Neuronal stem cell (in vitro differentiated cells): Measurements from ENCODE around the gene CERS5.

Experiments
- DNase-seq: peaks from one replicate; pipeline ENCODE4 v3.0.0-alpha.2; 2013; ENCODE audit warnings: low spot score
- H2AFZ ChIP-seq: one replicate; pipeline ENCODE4 v1.6.1; 2013; ENCODE audit warnings: mild to moderate bottlenecking, low read length, inconsistent platforms
- H2AK5ac ChIP-seq: 2 replicates; pipeline ENCODE4 v1.6.1; 2013; ENCODE audit warnings: low read depth, mild to moderate bottlenecking, inconsistent platforms, low read length, moderate library complexity, mixed read lengths
- H2BK120ac ChIP-seq: 2 replicates; pipeline ENCODE4 v1.6.1; 2013; ENCODE audit warnings: low read depth, mild to moderate bottlenecking, inconsistent platforms, low read length, moderate library complexity, mixed read lengths
- H2BK12ac ChIP-seq: one replicate; pipeline ENCODE4 v1.6.1; 2013; ENCODE audit warnings: low read length, inconsistent platforms
- H2BK15ac ChIP-seq: 2 replicates; pipeline ENCODE4 v1.6.1; 2013; ENCODE audit warnings: mild to moderate bottlenecking, low read length, inconsistent platforms, mixed read lengths
- H2BK5ac ChIP-seq: one replicate; pipeline ENCODE4 v1.6.1; 2013; ENCODE audit warnings: inconsistent platforms, mild to moderate bottlenecking, low read length, moderate library complexity
- H3K14ac ChIP-seq: one replicate; pipeline ENCODE4 v1.6.1; 2013; ENCODE audit warnings: low read length, inconsistent platforms
- H3K18ac ChIP-seq: 2 replicates; pipeline ENCODE4 v1.6.1; 2013; ENCODE audit warnings: low read length, inconsistent platforms
- H3K23ac ChIP-seq: 2 replicates; pipeline ENCODE4 v1.6.1; 2013; ENCODE audit warnings: low read depth, mild to moderate bottlenecking, mixed read lengths, low read length, inconsistent platforms; ENCODE audit not compliant: poor library complexity
- H3K27ac ChIP-seq: replicated peaks from 3 replicates; pipeline ENCODE4 v1.5.1; 2013; ENCODE audit warnings: low read length, inconsistent platforms
- H3K27me3 ChIP-seq, 3 experiments: 2 replicates each; pipeline ENCODE4 v1.6.1; 2013; ENCODE audit warnings: low read length in 3 of 3, mild to moderate bottlenecking in 2 of 3, inconsistent platforms in 1 of 3, low read depth in 1 of 3, mixed read lengths in 1 of 3, moderate library complexity in 1 of 3; ENCODE audit not compliant: control insufficient read depth in 3 of 3, insufficient read depth in 3 of 3
- H3K36me3 ChIP-seq, 2 donors: replicated peaks in 1 of 2; 2 replicates each; pipeline ENCODE4 v1.6.1; 2013; ENCODE audit warnings: low read length in 2 of 2; ENCODE audit not compliant: control insufficient read depth in 2 of 2, insufficient read depth in 2 of 2
- H3K4ac ChIP-seq: 2 replicates; pipeline ENCODE4 v1.6.1; 2013; ENCODE audit warnings: inconsistent platforms, mild to moderate bottlenecking, low read length, moderate library complexity
- H3K4me1 ChIP-seq, 2 donors: 1 replicate in 1 of 2; 2 replicates in 1 of 2; pipeline ENCODE4 v1.6.1; 2013; ENCODE audit warnings: low read length in 2 of 2, low read depth in 1 of 2; ENCODE audit not compliant: control insufficient read depth in 2 of 2, insufficient read depth in 1 of 2
- H3K4me2 ChIP-seq: one replicate; pipeline ENCODE4 v1.6.1; 2013; ENCODE audit warnings: mild to moderate bottlenecking, low read length, inconsistent platforms; ENCODE audit not compliant: insufficient read depth, poor library complexity, severe bottlenecking
- H3K4me3 ChIP-seq, 2 donors: 2 replicates each; pipeline ENCODE4 v1.5.1; 2013; ENCODE audit warnings: low read length in 2 of 2, mild to moderate bottlenecking in 2 of 2, inconsistent platforms in 1 of 2, moderate library complexity in 1 of 2
- H3K79me1 ChIP-seq: one replicate; pipeline ENCODE4 v1.6.1; 2013; ENCODE audit warnings: low read depth, mild to moderate bottlenecking, inconsistent platforms, low read length, moderate library complexity
- H3K9ac ChIP-seq: one replicate; pipeline ENCODE4 v1.6.1; 2013; ENCODE audit warnings: mild to moderate bottlenecking, low read depth, low read length, inconsistent platforms; ENCODE audit not compliant: poor library complexity
- H3K9me3 ChIP-seq, 2 donors: replicated peaks in 1 of 2; 2 replicates each; pipeline versions ENCODE3 to v1.6.1; 2013; ENCODE audit warnings: low read length in 2 of 2, mild to moderate bottlenecking in 2 of 2, inconsistent platforms in 1 of 2, low read depth in 1 of 2, mixed read lengths in 1 of 2, moderate library complexity in 1 of 2; ENCODE audit not compliant: control insufficient read depth in 2 of 2, insufficient read depth in 1 of 2
- H4K8ac ChIP-seq: one replicate; pipeline ENCODE4 v1.6.1; 2013; ENCODE audit warnings: low read depth, mild to moderate bottlenecking, inconsistent platforms, low read length, moderate library complexity
- H4K91ac ChIP-seq: one replicate; pipeline ENCODE4 v1.6.1; 2013; ENCODE audit warnings: low read length, low read depth, mild to moderate bottlenecking, inconsistent platforms; ENCODE audit not compliant: poor library complexity
- WGBS, 2 donors: extraction: QIAGEN DNeasy Blood & Tissue Kit; methylation state at CpG; one replicate each; pipeline ENCODE4 v1.1.7; 2013; ENCODE audit warnings: missing lambda C conversion rate in 2 of 2, mixed read lengths in 1 of 2; ENCODE audit not compliant: insufficient read length in 2 of 2, insufficient replicate concordance in 1 of 2; ENCODE audit errors: extremely low coverage in 2 of 2; 5-methylcytosine and 5-hydroxymethylcytosine counted together

Gene CERS5

DNA sequence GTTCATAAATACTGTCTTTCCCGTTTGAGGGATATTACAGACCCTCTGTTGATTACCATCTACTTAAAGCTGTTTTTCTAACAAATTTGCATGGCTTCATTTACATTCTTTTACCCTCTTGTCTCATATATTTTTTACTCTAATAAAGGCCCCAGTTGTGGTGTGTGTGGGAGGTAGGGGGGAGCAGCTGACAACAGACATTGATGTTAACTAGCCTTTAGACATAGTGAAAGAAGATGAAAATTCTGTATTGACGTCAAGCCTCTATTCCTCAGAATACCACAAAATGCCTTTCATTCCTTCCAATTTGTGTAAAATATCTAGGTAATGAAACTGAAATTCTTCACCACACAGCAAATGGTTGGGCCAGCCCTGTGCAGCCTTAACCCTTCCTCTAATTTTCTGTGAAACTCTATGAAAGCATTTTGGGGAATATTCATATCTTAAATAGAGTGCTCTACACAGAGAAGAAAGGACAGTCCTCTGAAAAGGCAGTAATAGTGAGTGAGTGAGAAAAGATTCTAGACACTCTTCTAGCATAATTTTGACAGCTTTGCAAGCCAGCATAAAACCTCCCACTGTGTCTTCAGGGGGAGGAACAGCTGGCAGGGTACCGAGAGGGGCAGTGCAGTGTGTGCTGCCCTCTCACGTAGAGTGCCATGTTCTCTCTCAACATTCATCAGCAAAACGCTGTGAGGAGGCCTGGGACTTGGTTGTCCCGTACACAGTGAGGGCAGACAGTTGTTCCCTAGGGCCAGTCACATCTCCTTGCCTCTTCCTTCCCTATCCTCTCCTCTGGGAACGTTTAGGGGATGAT is 20.1 kb upstream of the CERS5 start:
- H4K8ac ChIP-seq, result no peak overlapping the region
- no peak overlapping the region for H3K27ac ChIP-seq

DNA sequence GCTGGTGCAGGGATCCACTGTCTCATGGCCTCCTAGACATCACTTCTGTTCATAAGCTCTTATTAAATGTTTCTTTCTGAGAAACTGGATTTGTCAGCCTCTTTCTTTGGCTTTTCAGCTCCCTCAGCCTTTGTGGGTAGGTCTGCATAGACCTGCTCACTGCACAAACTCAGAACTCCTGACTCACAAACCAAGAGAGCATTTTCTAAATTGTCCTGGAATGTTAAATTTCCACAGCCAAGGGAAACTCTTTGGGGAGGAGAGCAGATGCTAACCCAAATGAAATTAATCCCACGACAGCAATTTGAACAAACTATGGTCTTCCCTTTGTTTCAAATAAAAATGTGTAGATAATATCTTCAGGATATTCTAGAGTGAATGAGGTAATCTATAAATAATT is 19.5 kb upstream of the CERS5 start:
- Histone ChIP-seq H3K9me3 (no peaks in the 10 kb centered on the region), H3K27ac (no peak overlapping the region), H4K8ac (no peak overlapping the region), H3K23ac (no peak overlapping the region), H3K18ac (no peak overlapping the region), H3K4me1 (no peaks in the 10 kb centered on the region), H3K14ac (no peak overlapping the region), H2AK5ac (no peak overlapping the region), H3K4me3 (no peak overlapping the region), H3K79me1 (no peaks in the 10 kb centered on the region), H2BK15ac (no peak overlapping the region), H3K4ac (no peak overlapping the region), H3K36me3 (peaks cover 1 to 35% of the 10 kb centered on the region in 2 donors), H4K91ac (no peak overlapping the region), H3K9ac (no peak overlapping the region), H2BK5ac (no peak overlapping the region), H2AFZ (no peak overlapping the region), H2BK12ac (no peak overlapping the region), H3K27me3 (no peaks in the 10 kb centered on the region), H3K4me2 (no peak overlapping the region), H2BK120ac (no peak overlapping the region)
- WGBS, 2 donors, result no CpG with 5 or more reads among the region's 1 CpG
- DNase-seq, result no peak

More for the DNA sequence above, 20.1 kb upstream of the CERS5 start:
- Histone ChIP-seq H3K18ac (no peak overlapping the region), H3K4me1 (no peaks in the 10 kb centered on the region), H3K27me3 (no peaks in the 10 kb centered on the region), H3K9me3 (no peaks in the 10 kb centered on the region), H3K4me3 (no peak overlapping the region), H3K23ac (no peak overlapping the region), H3K14ac (no peak overlapping the region), H2AK5ac (no peak overlapping the region), H3K36me3 (peaks cover 2 to 34% of the 10 kb centered on the region in 2 donors), H2AFZ (no peak overlapping the region), H2BK15ac (no peak overlapping the region), H2BK12ac (no peak overlapping the region), H3K4ac (no peak overlapping the region), H2BK5ac (no peak overlapping the region), H3K79me1 (no peaks in the 10 kb centered on the region), H3K9ac (no peak overlapping the region), H3K4me2 (no peak overlapping the region), H4K91ac (no peak overlapping the region), H2BK120ac (no peak overlapping the region)
- no peak for DNase-seq
- WGBS, 2 donors, result no CpG with 5 or more reads among the region's 7 CpGs

DNA sequence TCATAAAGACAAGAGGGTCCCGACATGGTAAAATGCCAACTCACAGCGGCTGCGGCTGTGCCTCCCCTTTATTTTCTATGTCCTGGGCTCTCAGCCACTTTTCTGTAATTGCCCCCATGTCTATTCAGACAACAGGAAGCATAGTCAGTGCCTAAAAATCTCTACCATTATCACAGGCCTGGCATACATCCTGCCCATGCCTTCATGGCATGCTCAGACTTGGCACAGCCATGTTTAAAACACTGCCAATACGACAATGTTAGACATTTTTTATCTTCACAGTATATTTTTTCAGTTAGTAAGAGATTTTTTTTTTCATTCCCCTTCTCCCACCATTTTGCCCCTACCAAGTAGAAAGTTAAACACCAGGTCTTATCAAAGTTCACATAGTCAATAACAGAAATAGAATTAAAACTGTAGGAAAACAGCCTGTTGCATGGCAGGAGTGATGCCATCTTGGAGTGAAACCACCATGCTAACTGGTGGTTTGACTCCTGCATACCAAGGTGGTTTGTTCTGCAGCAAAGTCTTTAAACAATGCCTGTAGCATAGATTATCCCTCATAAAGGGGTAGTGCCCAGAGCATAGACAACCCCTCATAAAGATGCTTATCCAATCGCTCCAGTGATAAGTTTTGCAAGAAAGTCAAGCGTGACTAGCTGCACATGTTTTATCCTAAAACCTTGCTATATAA is 18.9 kb upstream of the CERS5 start:
- H3K27ac ChIP-seq, result no peak overlapping the region
- no peak overlapping the region for H2BK120ac ChIP-seq
- no peak for DNase-seq
- no peak overlapping the region for H2BK5ac ChIP-seq
- H3K9me3 ChIP-seq, result no peaks in the 10 kb centered on the region
- no CpG with 5 or more reads among the region's 6 CpGs for WGBS, 2 donors
- H3K4me2 ChIP-seq, result no peak overlapping the region
- no peak overlapping the region for H2BK15ac ChIP-seq
- no peak overlapping the region for H3K4me3 ChIP-seq
- H3K9ac ChIP-seq, result no peak overlapping the region
- H2AFZ ChIP-seq, result no peak overlapping the region
- no peaks in the 10 kb centered on the region for H3K27me3 ChIP-seq
- no peak overlapping the region for H3K18ac ChIP-seq
- no peak overlapping the region for H2AK5ac ChIP-seq
- no peak overlapping the region for H4K91ac ChIP-seq
- no peaks in the 10 kb centered on the region for H3K4me1 ChIP-seq
- no peak overlapping the region for H3K4ac ChIP-seq
- H3K14ac ChIP-seq, result no peak overlapping the region
- no peak overlapping the region for H4K8ac ChIP-seq
- H3K36me3 ChIP-seq, result peaks cover 2 to 38% of the 10 kb centered on the region in 2 donors
- H2BK12ac ChIP-seq, result no peak overlapping the region
- H3K23ac ChIP-seq, result no peak overlapping the region
- H3K79me1 ChIP-seq, result no peaks in the 10 kb centered on the region

DNA sequence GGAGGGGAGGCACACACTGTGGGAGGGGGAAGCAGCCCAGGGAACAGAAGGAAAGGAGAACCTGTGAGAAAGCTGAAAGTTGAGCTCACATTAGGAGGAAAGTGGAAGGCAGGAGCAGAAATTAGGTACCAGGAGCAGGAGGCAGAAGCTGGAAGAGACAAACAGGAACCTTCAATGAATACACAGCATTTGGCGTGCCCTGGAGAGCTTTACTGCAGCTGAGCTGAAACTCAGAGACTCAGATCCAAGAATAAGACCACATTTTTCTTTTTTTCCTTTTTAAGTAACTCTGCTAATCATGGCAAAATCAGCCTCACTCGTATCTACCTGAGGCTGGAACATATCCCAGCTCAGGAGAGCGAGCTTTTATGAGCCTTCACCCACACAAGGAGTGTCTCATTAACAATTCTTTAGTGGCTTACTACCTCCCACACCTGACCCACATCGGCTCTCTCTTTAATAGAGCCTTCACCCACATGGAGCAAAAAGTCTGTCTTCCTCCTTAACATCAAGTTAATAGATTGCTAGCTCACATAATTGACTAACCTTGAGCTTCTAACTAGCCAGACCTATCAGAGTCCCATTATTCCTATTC is 18.2 kb upstream of the CERS5 start:
- no peak overlapping the region for H3K14ac ChIP-seq
- no peak overlapping the region for H4K91ac ChIP-seq
- H3K9ac ChIP-seq, result no peak overlapping the region
- H3K36me3 ChIP-seq, result peaks cover 2 to 36% of the 10 kb centered on the region in 2 donors
- H3K4me2 ChIP-seq, result no peak overlapping the region
- H2AK5ac ChIP-seq, result no peak overlapping the region
- DNase-seq, result no peak
- no peaks in the 10 kb centered on the region for H3K4me1 ChIP-seq
- no peak overlapping the region for H2AFZ ChIP-seq
- no peak overlapping the region for H3K18ac ChIP-seq
- H3K4ac ChIP-seq, result no peak overlapping the region
- no peaks in the 10 kb centered on the region for H3K27me3 ChIP-seq
- H2BK5ac ChIP-seq, result no peak overlapping the region
- no CpG with 5 or more reads among the region's 4 CpGs for WGBS, 2 donors
- no peak overlapping the region for H3K27ac ChIP-seq
- H3K23ac ChIP-seq, result no peak overlapping the region
- no peak overlapping the region for H2BK120ac ChIP-seq
- H3K79me1 ChIP-seq, result no peaks in the 10 kb centered on the region
- H2BK15ac ChIP-seq, result no peak overlapping the region
- no peak overlapping the region for H3K4me3 ChIP-seq
- no peaks in the 10 kb centered on the region for H3K9me3 ChIP-seq
- H4K8ac ChIP-seq, result no peak overlapping the region
- H2BK12ac ChIP-seq, result no peak overlapping the region
